ENCODE measurements around the gene CPNE2.

The CPNE2 gene

DNA sequence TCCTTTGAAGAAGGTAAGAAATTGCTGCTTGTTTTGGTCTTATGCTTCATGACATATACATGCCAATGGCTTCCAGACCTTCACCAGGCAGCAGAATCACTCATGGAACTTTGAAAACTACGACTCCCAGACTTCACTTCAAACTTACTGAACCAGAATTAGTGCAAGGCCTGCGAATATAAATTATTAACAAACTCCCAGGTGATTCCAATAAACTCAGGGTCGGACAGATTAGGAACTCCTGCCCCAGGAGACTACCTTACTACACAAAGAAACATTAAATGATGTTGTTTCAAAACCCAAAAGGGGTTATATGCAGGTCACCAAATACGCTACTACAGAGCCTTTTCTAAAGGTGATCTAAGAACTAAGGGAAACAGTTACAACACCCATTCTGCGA lies 73.1 kb downstream of the CPNE2 start:
- Histone ChIP-seq H3K4me3 (ENCODE audit: low read length) (no peak overlapping the region), H3K36me3 (ENCODE audit: control insufficient read depth, insufficient read depth, low read length) (peaks cover 24% of the 10 kb centered on the region), H3K27ac (ENCODE audit: low read depth, low read length) (no peak overlapping the region), H3K9ac (ENCODE audit: low read length) (no peak overlapping the region), H3K27me3 (ENCODE audit: control insufficient read depth, insufficient read depth, low read length) (no peaks in the 10 kb centered on the region), H3K4me1 (ENCODE audit: control insufficient read depth, insufficient read depth, low read length) (no peaks in the 10 kb centered on the region)

- no peaks in the 10 kb centered on the region for H3K27me3 ChIP-seq (ENCODE audit: control insufficient read depth, insufficient read depth, low read length)
- H3K36me3 ChIP-seq (ENCODE audit: control insufficient read depth, insufficient read depth, low read length): peaks cover 24% of the 10 kb centered on the region
- H3K4me1 ChIP-seq (ENCODE audit: control insufficient read depth, insufficient read depth, low read length): no peaks in the 10 kb centered on the region
- H3K9ac ChIP-seq (ENCODE audit: low read length): no peak overlapping the region
- no peak overlapping the region for H3K27ac ChIP-seq (ENCODE audit: low read depth, low read length)
- H3K4me3 ChIP-seq (ENCODE audit: low read length): no peak overlapping the region
Measured at GRCh38 chr16:57165938-57166337, 73.6 kb downstream of the CPNE2 start.

DNA sequence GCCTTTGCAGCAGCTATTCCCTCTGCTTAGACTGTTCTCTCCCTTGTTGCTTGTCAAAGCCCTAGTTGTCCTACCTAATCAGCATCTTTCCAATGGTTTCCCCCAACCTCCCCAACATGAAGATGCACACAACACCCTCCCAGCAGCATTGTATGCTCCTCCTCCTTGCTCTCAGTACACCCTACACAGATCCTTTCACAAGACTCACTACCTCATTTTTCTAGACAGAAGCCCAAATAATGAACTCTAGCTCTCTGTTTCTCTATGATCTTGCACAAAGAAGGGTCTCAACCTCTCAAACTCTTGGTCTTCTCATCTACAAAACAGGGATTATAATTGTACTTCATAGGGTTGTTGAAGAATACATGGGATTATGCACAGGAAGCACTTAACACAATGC lies 74.1 kb downstream of the CPNE2 start:
- no peak overlapping the region for H3K27ac ChIP-seq (ENCODE audit: low read depth, low read length)
- no peak overlapping the region for H3K9ac ChIP-seq (ENCODE audit: low read length)
- no peaks in the 10 kb centered on the region for H3K27me3 ChIP-seq (ENCODE audit: control insufficient read depth, insufficient read depth, low read length)
- peaks cover 28% of the 10 kb centered on the region for H3K36me3 ChIP-seq (ENCODE audit: control insufficient read depth, insufficient read depth, low read length)
- H3K4me3 ChIP-seq (ENCODE audit: low read length): no peak overlapping the region
- no peaks in the 10 kb centered on the region for H3K4me1 ChIP-seq (ENCODE audit: control insufficient read depth, insufficient read depth, low read length)

DNA sequence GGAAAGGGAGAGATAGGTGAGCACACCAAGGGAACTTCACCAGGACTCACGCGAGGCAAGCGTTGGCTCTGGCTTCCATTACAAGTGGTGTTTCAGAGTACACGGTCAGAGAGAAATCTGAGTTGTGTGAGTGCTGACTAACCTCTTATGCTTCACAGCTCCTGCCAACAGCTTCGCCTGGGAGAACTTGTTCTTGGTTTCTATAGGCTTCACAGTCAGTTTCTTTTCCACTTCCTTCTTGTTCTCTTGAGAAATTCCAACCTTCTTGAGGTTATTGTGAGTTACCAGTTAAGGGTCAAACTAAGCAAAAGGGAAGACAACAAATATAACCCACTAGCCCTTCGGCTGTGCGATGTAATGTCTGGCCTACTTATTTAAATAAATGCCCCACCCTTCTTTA lies 74.6 kb downstream of the CPNE2 start:
- Histone ChIP-seq H3K27me3 (ENCODE audit: control insufficient read depth, insufficient read depth, low read length) (no peaks in the 10 kb centered on the region), H3K36me3 (ENCODE audit: control insufficient read depth, insufficient read depth, low read length) (peaks cover 32% of the 10 kb centered on the region), H3K9ac (ENCODE audit: low read length) (no peak overlapping the region), H3K4me1 (ENCODE audit: control insufficient read depth, insufficient read depth, low read length) (no peaks in the 10 kb centered on the region), H3K27ac (ENCODE audit: low read depth, low read length) (no peak overlapping the region), H3K4me3 (ENCODE audit: low read length) (no peak overlapping the region)

GRCh38 chr16:57167538-57167937 lies 75.2 kb downstream of the CPNE2 start:
- no peaks in the 10 kb centered on the region for H3K27me3 ChIP-seq (ENCODE audit: control insufficient read depth, insufficient read depth, low read length)
- H3K4me1 ChIP-seq (ENCODE audit: control insufficient read depth, insufficient read depth, low read length): no peaks in the 10 kb centered on the region
- H3K4me3 ChIP-seq (ENCODE audit: low read length): no peak overlapping the region
- peaks cover 34% of the 10 kb centered on the region for H3K36me3 ChIP-seq (ENCODE audit: control insufficient read depth, insufficient read depth, low read length)
- no peak overlapping the region for H3K27ac ChIP-seq (ENCODE audit: low read depth, low read length)
- H3K9ac ChIP-seq (ENCODE audit: low read length): no peak overlapping the region

GRCh38 chr16:57167953-57168352 lies 75.6 kb downstream of the CPNE2 start:
- Histone ChIP-seq H3K27me3 (ENCODE audit: control insufficient read depth, insufficient read depth, low read length) (no peaks in the 10 kb centered on the region), H3K27ac (ENCODE audit: low read depth, low read length) (no peak overlapping the region), H3K36me3 (ENCODE audit: control insufficient read depth, insufficient read depth, low read length) (peaks cover 38% of the 10 kb centered on the region), H3K9ac (ENCODE audit: low read length) (no peak overlapping the region), H3K4me3 (ENCODE audit: low read length) (no peak overlapping the region), H3K4me1 (ENCODE audit: control insufficient read depth, insufficient read depth, low read length) (no peaks in the 10 kb centered on the region)

- Histone ChIP-seq H3K4me1 (ENCODE audit: control insufficient read depth, insufficient read depth, low read length) (no peaks in the 10 kb centered on the region), H3K36me3 (ENCODE audit: control insufficient read depth, insufficient read depth, low read length) (peaks cover 37% of the 10 kb centered on the region), H3K27ac (ENCODE audit: low read depth, low read length) (no peak overlapping the region), H3K27me3 (ENCODE audit: control insufficient read depth, insufficient read depth, low read length) (no peaks in the 10 kb centered on the region), H3K4me3 (ENCODE audit: low read length) (no peak overlapping the region), H3K9ac (ENCODE audit: low read length) (no peak overlapping the region)
Measured at GRCh38 chr16:57169327-57169726, 76.9 kb downstream of the CPNE2 start.

GRCh38 chr16:57172721-57173290 lies 80.4 kb downstream of the CPNE2 start:
- Histone ChIP-seq H3K27me3 (ENCODE audit: control insufficient read depth, insufficient read depth, low read length) (no peaks in the 10 kb centered on the region), H3K36me3 (ENCODE audit: control insufficient read depth, insufficient read depth, low read length) (peaks cover 26% of the 10 kb centered on the region), H3K27ac (ENCODE audit: low read depth, low read length) (no peak overlapping the region), H3K9ac (ENCODE audit: low read length) (no peak overlapping the region), H3K4me3 (ENCODE audit: low read length) (no peak overlapping the region), H3K4me1 (ENCODE audit: control insufficient read depth, insufficient read depth, low read length) (no peaks in the 10 kb centered on the region)

DNA sequence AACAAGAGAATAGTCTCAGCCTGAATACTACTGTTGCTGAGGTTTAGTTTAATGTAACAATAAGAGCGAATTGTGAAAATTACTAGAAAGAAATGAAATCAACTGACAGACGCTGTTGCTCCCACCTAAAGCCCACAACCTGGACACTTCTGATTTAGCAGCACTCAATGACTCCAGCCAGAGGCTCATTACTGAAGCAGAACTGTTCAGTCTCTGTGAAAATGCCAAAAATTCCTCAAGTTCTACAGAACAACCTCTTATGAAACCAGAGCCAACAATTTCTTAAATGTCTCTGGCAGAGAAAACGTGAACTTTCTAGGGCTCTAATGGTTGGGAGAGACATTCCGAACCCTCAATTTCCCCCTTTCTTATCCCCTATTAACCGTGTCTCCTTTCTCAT lies 83.5 kb downstream of the CPNE2 start:
- Histone ChIP-seq H3K4me1 (ENCODE audit: control insufficient read depth, insufficient read depth, low read length) (no peaks in the 10 kb centered on the region), H3K9ac (ENCODE audit: low read length) (no peak overlapping the region), H3K4me3 (ENCODE audit: low read length) (no peak overlapping the region), H3K27ac (ENCODE audit: low read depth, low read length) (no peak overlapping the region), H3K27me3 (ENCODE audit: control insufficient read depth, insufficient read depth, low read length) (no peaks in the 10 kb centered on the region), H3K36me3 (ENCODE audit: control insufficient read depth, insufficient read depth, low read length) (peaks cover 21% of the 10 kb centered on the region)

DNA sequence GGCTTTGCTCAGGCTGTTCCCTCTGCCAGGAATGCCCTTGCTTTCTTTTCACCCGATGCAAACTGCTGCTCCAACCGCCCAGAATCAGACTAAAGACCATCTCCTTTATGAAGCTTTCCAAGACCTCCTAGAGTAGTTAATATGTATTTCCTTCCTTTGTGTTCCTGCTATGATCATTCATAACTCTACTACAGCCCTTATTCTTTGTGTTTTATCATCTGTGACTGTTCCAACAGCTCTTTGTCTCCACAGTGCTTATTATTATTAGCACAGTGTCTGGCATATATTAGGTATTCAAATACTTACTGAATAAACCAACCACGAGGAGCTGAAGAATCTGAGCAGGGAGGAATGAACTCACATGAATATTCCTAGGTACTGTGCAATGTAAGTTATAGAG lies 85.8 kb downstream of the CPNE2 start:
- Histone ChIP-seq H3K4me3 (ENCODE audit: low read length) (no peak overlapping the region), H3K9ac (ENCODE audit: low read length) (no peak overlapping the region), H3K27ac (ENCODE audit: low read depth, low read length) (no peak overlapping the region), H3K27me3 (ENCODE audit: control insufficient read depth, insufficient read depth, low read length) (no peaks in the 10 kb centered on the region), H3K36me3 (ENCODE audit: control insufficient read depth, insufficient read depth, low read length) (peaks cover 4% of the 10 kb centered on the region), H3K4me1 (ENCODE audit: control insufficient read depth, insufficient read depth, low read length) (no peaks in the 10 kb centered on the region)

GRCh38 chr16:57178793-57179212 lies 86.4 kb downstream of the CPNE2 start:
- Histone ChIP-seq H3K4me1 (ENCODE audit: control insufficient read depth, insufficient read depth, low read length) (no peaks in the 10 kb centered on the region), H3K27me3 (ENCODE audit: control insufficient read depth, insufficient read depth, low read length) (no peaks in the 10 kb centered on the region), H3K9ac (ENCODE audit: low read length) (no peak overlapping the region), H3K27ac (ENCODE audit: low read depth, low read length) (no peak overlapping the region), H3K4me3 (ENCODE audit: low read length) (no peak overlapping the region), H3K36me3 (ENCODE audit: control insufficient read depth, insufficient read depth, low read length) (peaks cover 2% of the 10 kb centered on the region)

- no peaks in the 10 kb centered on the region for H3K27me3 ChIP-seq (ENCODE audit: control insufficient read depth, insufficient read depth, low read length)
- H3K9ac ChIP-seq (ENCODE audit: low read length): no peak overlapping the region
- no peak overlapping the region for H3K27ac ChIP-seq (ENCODE audit: low read depth, low read length)
- no peaks in the 10 kb centered on the region for H3K4me1 ChIP-seq (ENCODE audit: control insufficient read depth, insufficient read depth, low read length)
- H3K4me3 ChIP-seq (ENCODE audit: low read length): no peak overlapping the region
- peaks cover 2% of the 10 kb centered on the region for H3K36me3 ChIP-seq (ENCODE audit: control insufficient read depth, insufficient read depth, low read length)
Measured at GRCh38 chr16:57179215-57179828, 86.9 kb downstream of the CPNE2 start.

GRCh38 chr16:57184113-57184512 lies 91.7 kb downstream of the CPNE2 start:
- H3K27me3 ChIP-seq (ENCODE audit: control insufficient read depth, insufficient read depth, low read length): no peaks in the 10 kb centered on the region
- no peak overlapping the region for H3K9ac ChIP-seq (ENCODE audit: low read length)
- peaks cover 9% of the 10 kb centered on the region for H3K4me1 ChIP-seq (ENCODE audit: control insufficient read depth, insufficient read depth, low read length)
- H3K27ac ChIP-seq (ENCODE audit: low read depth, low read length): no peak overlapping the region
- H3K4me3 ChIP-seq (ENCODE audit: low read length): no peak overlapping the region
- H3K36me3 ChIP-seq (ENCODE audit: control insufficient read depth, insufficient read depth, low read length): no peaks in the 10 kb centered on the region

Data from rectal smooth muscle tissue (tissue), 1 donor.